ENCODE measurements around the gene ALCAM.

- TF ChIP-seq CTCF (IDR thresholded peaks at IDR 0.05; ENCODE audit: poor library complexity, severe bottlenecking) (no peak), REST (IDR thresholded peaks at IDR 0.05; ENCODE audit: borderline replicate concordance) (no peak), TAF1 (IDR thresholded peaks at IDR 0.05; ENCODE audit: low read depth) (no peak), RAD21 (conservative IDR thresholded peaks at IDR 0.05) (no peak), SMC3 (conservative IDR thresholded peaks at IDR 0.05; ENCODE audit: poor library complexity) (no peak), EZH2 (IDR thresholded peaks at IDR 0.05; ENCODE audit: borderline replicate concordance, insufficient read depth, low read length, poor library complexity, severe bottlenecking) (no peak), POLR2AphosphoS5 (IDR thresholded peaks at IDR 0.05) (no peak)
Measured at GRCh38 chr3:105317841-105318240, 48.9 kb upstream of the ALCAM start.

Measured in neural cell (in vitro differentiated cells).